Measurements from ENCODE around the gene HDAC4.

DNA sequence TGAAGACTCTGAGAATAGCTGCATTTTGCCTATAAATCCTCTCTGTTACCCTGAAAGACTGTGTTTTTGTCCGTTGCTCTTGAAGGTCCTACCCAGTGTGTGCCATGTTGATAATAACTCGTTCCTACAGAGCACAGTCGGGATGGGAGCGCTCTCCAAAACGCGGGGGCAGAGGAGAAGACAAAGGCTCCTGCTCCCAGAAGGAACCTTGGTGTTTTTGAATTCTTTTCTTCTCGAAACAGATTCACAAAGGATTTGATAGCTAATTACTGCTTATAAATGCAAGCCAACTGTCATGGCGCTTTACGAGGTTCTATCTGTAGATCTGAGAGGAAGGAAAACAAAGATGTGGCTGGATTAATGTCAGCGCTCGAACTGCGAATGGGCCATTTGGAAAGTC lies 19.3 kb upstream of the HDAC4 start:
- TF ChIP-seq, protein P1, sequence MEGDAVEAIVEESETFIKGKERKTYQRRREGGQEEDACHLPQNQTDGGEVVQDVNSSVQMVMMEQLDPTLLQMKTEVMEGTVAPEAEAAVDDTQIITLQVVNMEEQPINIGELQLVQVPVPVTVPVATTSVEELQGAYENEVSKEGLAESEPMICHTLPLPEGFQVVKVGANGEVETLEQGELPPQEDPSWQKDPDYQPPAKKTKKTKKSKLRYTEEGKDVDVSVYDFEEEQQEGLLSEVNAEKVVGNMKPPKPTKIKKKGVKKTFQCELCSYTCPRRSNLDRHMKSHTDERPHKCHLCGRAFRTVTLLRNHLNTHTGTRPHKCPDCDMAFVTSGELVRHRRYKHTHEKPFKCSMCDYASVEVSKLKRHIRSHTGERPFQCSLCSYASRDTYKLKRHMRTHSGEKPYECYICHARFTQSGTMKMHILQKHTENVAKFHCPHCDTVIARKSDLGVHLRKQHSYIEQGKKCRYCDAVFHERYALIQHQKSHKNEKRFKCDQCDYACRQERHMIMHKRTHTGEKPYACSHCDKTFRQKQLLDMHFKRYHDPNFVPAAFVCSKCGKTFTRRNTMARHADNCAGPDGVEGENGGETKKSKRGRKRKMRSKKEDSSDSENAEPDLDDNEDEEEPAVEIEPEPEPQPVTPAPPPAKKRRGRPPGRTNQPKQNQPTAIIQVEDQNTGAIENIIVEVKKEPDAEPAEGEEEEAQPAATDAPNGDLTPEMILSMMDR (IDR thresholded peaks at IDR 0.05) = no peak
- TF ChIP-seq POLR2A (IDR thresholded peaks at IDR 0.05) = no peak

Data from testis (tissue), 2 donors.